AG10803 (cell line): ENCODE data around the gene NDUFS2.

Experiments used
- DNase-seq: peaks from one replicate; pipeline ENCODE4 v3.0.0; 2010; ENCODE audit warnings: low read depth
- H3K4me3 ChIP-seq: 2 replicates; pipeline ENCODE4 v1.5.1; 2011; ENCODE audit warnings: mild to moderate bottlenecking, low read length, control low read depth
- CTCF ChIP-seq: conservative IDR thresholded peaks from 2 replicates; pipeline ENCODE4 v1.5.1; 2011; ENCODE audit warnings: mild to moderate bottlenecking, low read length, control low read depth, inconsistent platforms

Gene NDUFS2

GRCh38 chr1:161260376-161261260, 58.5 kb downstream of the NDUFS2 start:
- TF ChIP-seq CTCF: no peak
- H3K4me3 ChIP-seq: no peak overlapping the region
- DNase-seq: no peak

GRCh38 chr1:161261261-161262235, 59.4 kb downstream of the NDUFS2 start:
- H3K4me3 ChIP-seq: no peak overlapping the region
- no peak for TF ChIP-seq CTCF
- DNase-seq: no peak
